Measurements from ENCODE around the gene MAP1S. TPM values are rescaled to one million over a fixed set of nuclear protein-coding genes. Genes with fewer than 3 reads are reported as not detected.

The MAP1S gene
- total RNA-seq, result 10 to 100 TPM; 14.1 to 23.2 (median 16.5) TPM

DNA sequence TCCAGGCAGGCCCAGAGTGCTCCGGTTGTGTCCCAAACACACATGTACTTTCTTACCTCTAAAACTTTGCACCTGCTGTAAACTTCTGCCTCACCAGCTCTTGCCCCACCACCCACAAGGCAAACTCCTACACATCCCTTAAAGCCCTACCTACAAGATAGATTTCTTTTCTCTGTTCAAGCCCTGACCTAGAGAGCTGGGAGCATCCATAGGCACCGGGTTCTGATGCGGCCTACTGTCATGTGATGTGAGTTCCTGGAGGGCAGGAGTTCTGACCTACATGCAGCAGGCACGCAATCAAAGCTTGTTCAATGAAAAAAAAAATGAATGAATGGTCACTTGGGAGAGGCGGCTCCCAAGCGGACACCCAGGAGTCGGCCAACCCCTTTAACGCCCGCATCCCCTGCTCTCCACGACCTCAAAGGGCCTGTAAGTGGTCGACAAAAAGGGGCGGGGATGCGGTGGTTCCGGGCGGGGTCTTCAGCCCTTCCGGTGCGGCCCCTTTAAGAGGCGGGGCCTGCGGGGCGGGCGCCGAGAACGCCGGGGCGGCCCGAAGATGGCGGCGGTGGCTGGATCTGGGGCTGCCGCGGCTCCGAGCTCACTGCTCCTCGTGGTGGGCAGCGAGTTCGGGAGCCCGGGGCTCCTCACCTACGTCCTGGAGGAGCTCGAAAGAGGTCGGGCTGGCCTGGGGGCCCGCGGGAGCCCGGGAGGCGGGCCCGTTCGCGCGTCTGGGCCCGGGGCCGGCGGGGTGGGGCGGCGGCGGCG, at the start of gene MAP1S:
TSS of gene MAP1S (plus strand) at position 534 of the 765 bp plus-strand sequence. CDS start at position 557, 23 bp downstream.
- TF ChIP-seq CTCF (IDR thresholded peaks at IDR 0.05; ENCODE audit: low read depth), result no peak

GRCh38 chr19:17671906-17672305, 47.4 kb upstream of the MAP1S start:
- no peak for TF ChIP-seq CTCF (IDR thresholded peaks at IDR 0.05; ENCODE audit: low read depth)

- no peak for TF ChIP-seq CTCF (IDR thresholded peaks at IDR 0.05; ENCODE audit: low read depth)
Measured at GRCh38 chr19:17673937-17674799, 45.1 kb upstream of the MAP1S start.

DNA sequence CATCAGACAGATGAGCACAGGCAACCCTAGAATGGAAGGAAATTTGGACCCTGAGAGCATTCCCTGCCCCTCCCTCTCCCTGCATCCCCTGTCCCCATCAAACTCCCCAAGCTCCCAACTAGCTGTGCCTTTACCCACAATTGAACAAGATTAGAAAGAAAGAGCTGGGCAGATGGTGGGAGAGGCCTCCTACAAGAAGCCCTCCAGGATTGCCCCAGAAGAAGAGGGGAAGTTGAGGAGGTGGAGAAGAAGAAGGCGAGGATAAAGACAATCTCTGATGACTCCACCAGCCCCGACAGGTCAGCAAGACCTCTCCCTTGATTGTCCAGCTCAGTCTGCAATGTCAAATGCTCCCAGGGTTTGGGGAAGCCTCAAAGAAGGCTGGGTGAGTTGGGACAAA, 43.0 kb upstream of the MAP1S start:
- TF ChIP-seq CTCF (IDR thresholded peaks at IDR 0.05; ENCODE audit: low read depth), result no peak

DNA sequence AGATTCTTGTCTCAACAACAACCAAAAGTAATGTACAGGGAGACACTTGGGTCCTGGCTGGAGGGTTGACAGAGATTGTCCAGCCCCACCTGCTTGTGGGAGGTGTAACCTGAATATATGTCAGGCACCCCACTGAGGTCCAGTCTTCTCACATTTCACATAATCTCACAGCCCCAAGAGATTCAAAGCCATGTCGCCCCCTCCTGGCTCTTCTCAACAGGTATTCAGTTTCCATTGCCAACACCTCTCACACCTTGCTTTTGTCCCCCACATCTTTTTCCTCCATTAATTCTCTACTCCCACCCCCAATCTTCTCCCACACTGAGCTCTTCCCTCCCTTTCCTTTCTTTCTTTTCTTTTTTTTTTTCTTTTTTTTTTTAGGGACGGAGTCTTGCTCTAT, 42.3 kb upstream of the MAP1S start:
- TF ChIP-seq CTCF (IDR thresholded peaks at IDR 0.05; ENCODE audit: low read depth), result no peak

- TF ChIP-seq CTCF (IDR thresholded peaks at IDR 0.05; ENCODE audit: low read depth), result no peak
Measured at GRCh38 chr19:17678836-17679235, 40.4 kb upstream of the MAP1S start.

Measured in subcutaneous adipose tissue (tissue), 4 donors.